C4-2B (cell line): ENCODE results near the gene ADAMTS19.
"Not testable (repeated sequence)": the region's sequence is repeated elsewhere in the genome, so short reads cannot be mapped to it uniquely, and the experiment has no call there.

ENCODE experiments used
- H3K27ac ChIP-seq: fragments of 450-650 bp; 2 replicates; pipeline ENCODE4 v1.5.1; 2017
- CTCF ChIP-seq: fragments of 450-650 bp; conservative IDR thresholded peaks from 2 replicates; pipeline ENCODE4 v1.5.1; 2017; ENCODE audit warnings: mild to moderate bottlenecking
- ZFX ChIP-seq: fragments of 450-650 bp; IDR thresholded peaks from 2 replicates; pipeline ENCODE4 v1.6.1; 2017

ADAMTS19 gene

GRCh38 chr5:129547137-129547536 lies 87.0 kb downstream of the ADAMTS19 start:
- no peak for TF ChIP-seq ZFX
- no peak for TF ChIP-seq CTCF
- H3K27ac ChIP-seq = no peak overlapping the region

DNA sequence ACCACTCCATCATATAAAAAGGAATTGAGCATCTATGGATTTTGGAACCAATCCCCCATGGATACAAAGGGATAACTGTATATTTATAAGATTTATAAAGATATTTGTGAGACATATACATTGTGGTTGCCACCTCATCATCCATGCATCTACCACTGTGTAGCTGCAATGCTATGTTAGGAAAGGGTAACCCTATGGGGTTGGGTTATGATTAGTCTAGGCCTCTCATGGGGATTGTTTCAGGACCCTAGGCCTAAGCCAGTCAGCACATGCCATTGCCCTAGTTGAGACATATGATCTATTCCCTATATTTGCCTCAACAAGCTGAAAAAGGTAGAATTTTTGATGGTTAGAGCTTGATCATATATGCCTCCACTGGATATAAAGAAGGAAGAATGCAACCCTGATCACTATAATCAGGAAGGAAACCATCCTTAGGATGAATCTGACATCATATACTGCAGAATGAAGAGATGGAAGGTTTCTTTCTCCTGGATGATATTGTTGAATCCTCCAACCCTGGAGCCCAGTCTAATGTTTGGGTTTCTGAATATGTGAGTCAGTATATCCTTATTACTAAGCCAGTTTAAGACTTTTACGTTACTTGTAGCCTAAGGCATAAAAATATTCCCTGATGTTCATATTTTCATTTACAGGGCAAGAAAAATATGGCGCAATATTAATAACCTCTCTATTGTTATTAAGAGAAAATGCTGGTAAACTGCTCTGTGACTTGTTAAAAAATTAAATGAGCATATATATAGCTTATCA lies 94.2 kb downstream of the ADAMTS19 start:
- no peak for TF ChIP-seq CTCF
- TF ChIP-seq ZFX = no peak
- H3K27ac ChIP-seq = no peak overlapping the region

DNA sequence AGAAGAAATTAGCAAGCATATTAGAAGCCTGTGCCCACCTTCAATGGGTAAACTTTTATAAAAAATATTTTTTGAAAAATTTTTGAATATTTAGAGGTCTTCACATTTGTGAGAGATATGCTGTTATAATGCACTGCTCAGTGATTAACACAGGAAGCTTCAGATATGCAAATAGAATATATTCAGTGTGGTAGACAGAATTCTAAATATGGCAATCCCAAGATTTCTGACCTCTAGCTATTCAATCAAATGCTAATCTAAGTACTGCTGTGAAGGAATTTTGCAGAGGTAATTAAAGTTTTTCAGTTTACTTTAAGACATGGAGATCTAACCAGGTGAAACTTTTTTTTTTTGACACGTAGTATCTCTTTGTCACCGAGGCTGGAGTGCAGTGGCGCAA lies 103.5 kb downstream of the ADAMTS19 start:
- no peak overlapping the region for H3K27ac ChIP-seq
- no peak for TF ChIP-seq CTCF
- no peak for TF ChIP-seq ZFX

GRCh38 chr5:129569295-129569694 lies 109.2 kb downstream of the ADAMTS19 start:
- no peak for TF ChIP-seq CTCF
- TF ChIP-seq ZFX = no peak
- H3K27ac ChIP-seq = no peak overlapping the region

DNA sequence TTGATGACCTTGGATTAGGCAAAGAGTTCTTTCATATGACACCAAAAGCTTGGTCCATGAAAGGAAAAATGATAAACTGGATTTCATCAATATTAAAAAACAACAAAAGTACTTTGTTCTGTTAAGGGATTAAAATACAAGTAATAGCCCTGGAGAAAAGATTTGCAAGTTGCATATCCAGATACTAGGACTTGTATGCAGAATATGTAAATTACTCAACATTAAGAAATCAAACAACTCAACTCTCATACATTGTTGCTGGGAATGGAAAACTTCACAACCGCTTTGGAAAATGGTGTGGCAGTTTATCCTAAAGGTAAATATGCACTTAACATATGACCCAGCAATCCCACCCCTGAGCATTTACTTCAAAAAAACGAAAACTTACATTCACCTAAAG lies 112.0 kb downstream of the ADAMTS19 start:
- no peak overlapping the region for H3K27ac ChIP-seq
- TF ChIP-seq ZFX (no peak), CTCF (no peak)

DNA sequence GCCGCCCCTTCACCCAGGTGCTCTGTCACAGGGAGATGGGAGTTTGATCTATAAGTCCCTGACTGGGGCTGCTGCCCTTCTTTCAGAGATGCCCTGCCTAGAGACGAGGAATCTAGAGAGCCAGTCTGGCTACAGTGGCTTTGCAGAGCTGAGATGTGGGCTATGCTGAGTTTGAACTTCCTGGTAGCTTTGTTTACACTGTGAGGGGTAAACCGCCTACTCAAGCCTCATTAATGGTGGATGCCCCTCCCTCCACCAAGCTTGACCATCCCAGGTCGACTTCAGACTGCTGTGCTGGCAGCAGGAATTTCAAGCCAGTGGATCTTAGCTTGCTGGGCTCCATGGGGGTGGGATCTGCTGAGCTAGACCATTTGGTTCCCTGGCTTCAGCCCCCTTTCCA lies 124.4 kb downstream of the ADAMTS19 start:
- not testable (repeated sequence) for H3K27ac ChIP-seq

GRCh38 chr5:129591508-129592160 lies 131.5 kb downstream of the ADAMTS19 start:
- no peak overlapping the region for H3K27ac ChIP-seq
- no peak for TF ChIP-seq ZFX
- no peak for TF ChIP-seq CTCF

DNA sequence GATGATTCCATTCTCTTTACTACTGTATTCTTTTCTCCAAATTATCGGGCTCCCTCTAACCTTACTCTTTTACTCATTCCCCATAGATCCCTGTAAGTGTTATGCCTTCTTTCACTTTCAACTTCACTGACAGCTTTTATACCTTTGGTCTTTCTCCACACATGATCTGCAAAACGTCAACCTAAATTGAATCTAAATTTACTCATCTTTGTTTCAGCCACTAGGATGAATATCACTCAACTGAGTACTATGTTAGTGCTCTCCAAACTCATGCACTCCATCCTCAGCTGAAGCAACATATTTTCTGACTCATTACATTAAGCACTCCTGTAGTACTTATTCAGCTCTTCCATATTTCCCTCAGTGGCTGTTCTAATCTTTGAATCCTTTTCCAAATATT lies 133.4 kb downstream of the ADAMTS19 start:
- no peak for TF ChIP-seq ZFX
- no peak for TF ChIP-seq CTCF
- no peak overlapping the region for H3K27ac ChIP-seq
